Inflammatory macrophage treated with lipopolysaccharide for 1 hour (primary cell): ENCODE data around the gene WDR53.
"Not testable (repeated sequence)": the region's sequence is repeated elsewhere in the genome, so short reads cannot be mapped to it uniquely, and the experiment has no call there.

ENCODE experiments used
- DNase-seq, 2 donors: peaks; one replicate each; pipeline ENCODE4 v3.0.0-alpha.2; 2020 to 2022

WDR53 gene

GRCh38 chr3:196557236-196557635 is 11.1 kb downstream of the WDR53 start:
- DNase-seq = no peak

GRCh38 chr3:196555295-196555694 is 13.1 kb downstream of the WDR53 start:
- DNase-seq = no peak

GRCh38 chr3:196554205-196554604 is 14.1 kb downstream of the WDR53 start:
- peak; percentile 45 to 59 for DNase-seq

- no peak for DNase-seq
Measured at GRCh38 chr3:196553551-196553950, 14.8 kb downstream of the WDR53 start.

- DNase-seq = no peak
Measured at GRCh38 chr3:196552253-196552652, 16.1 kb downstream of the WDR53 start.

GRCh38 chr3:196550172-196550571 is 18.2 kb downstream of the WDR53 start:
- not testable (repeated sequence) for DNase-seq

- DNase-seq = not testable (repeated sequence)
Measured at GRCh38 chr3:196549312-196549711, 19.0 kb downstream of the WDR53 start.

GRCh38 chr3:196547067-196547466 is 21.3 kb downstream of the WDR53 start:
- DNase-seq = no peak

GRCh38 chr3:196546537-196546936 is 21.8 kb downstream of the WDR53 start:
- DNase-seq = no peak

GRCh38 chr3:196544491-196544992 is 23.8 kb downstream of the WDR53 start:
- no peak for DNase-seq

- DNase-seq = no peak
Measured at GRCh38 chr3:196541684-196542445, 26.5 kb downstream of the WDR53 start.

GRCh38 chr3:196537319-196537984 is 30.9 kb downstream of the WDR53 start:
- DNase-seq = peak; percentile 13 to 61

GRCh38 chr3:196533260-196533681 is 35.1 kb downstream of the WDR53 start:
- no peak for DNase-seq

GRCh38 chr3:196531418-196531817 is 36.9 kb downstream of the WDR53 start:
- DNase-seq = peak; percentile 43 to 66

- DNase-seq = peak; percentile 72 to 93
Measured at GRCh38 chr3:196528639-196529233, 39.6 kb downstream of the WDR53 start.

GRCh38 chr3:196525141-196525540 is 43.2 kb downstream of the WDR53 start:
- no peak for DNase-seq

- DNase-seq = peak in 1 of 2 donors; percentile 13
Measured at GRCh38 chr3:196524527-196524926, 43.8 kb downstream of the WDR53 start.

GRCh38 chr3:196523841-196524240 is 44.5 kb downstream of the WDR53 start:
- no peak for DNase-seq

- not testable (repeated sequence) for DNase-seq
Measured at GRCh38 chr3:196521291-196521690, 47.1 kb downstream of the WDR53 start.

GRCh38 chr3:196519718-196520082 is 48.7 kb downstream of the WDR53 start:
- DNase-seq = no peak

GRCh38 chr3:196518966-196519717 is 49.2 kb downstream of the WDR53 start:
- DNase-seq = peak; percentile 89 to 94

- DNase-seq = no peak
Measured at GRCh38 chr3:196517919-196518318, 50.4 kb downstream of the WDR53 start.
